ENCODE measurements around the gene TCEAL9. TPM values are rescaled to one million over a fixed set of nuclear protein-coding genes. Genes with fewer than 3 reads are reported as not detected.

Gene TCEAL9
- total RNA-seq, 1 experiment from 2014 or later, result 44.9 TPM

- intact Hi-C loops (cut with micrococcal nuclease; ENCODE audit: unreplicated experiment), result no loop called here
- DNase-seq, result no peak
- Mint-ChIP-seq H3K27me3 (ENCODE audit: insufficient read depth, unreplicated experiment) (no peaks in the 10 kb centered on the region), H3K27ac (ENCODE audit: unreplicated experiment) (no peak overlapping the region), H3K9me3 (ENCODE audit: unreplicated experiment) (no peaks in the 10 kb centered on the region), H3K4me1 (ENCODE audit: low read depth, unreplicated experiment) (no peaks in the 10 kb centered on the region), H3K36me3 (ENCODE audit: insufficient read depth, unreplicated experiment) (no peaks in the 10 kb centered on the region), H3K4me3 (ENCODE audit: unreplicated experiment) (no peak overlapping the region)
- Histone ChIP-seq H3K27me3 (replicated peaks; ENCODE audit: control insufficient read depth, insufficient read depth, low read length) (no peaks in the 10 kb centered on the region), H3K9me3 (no peaks in the 10 kb centered on the region), H3K4me3 (ENCODE audit: low read depth, low read length) (no peak overlapping the region), H3K4me1 (no peaks in the 10 kb centered on the region), H3K36me3 (ENCODE audit: control insufficient read depth, insufficient read depth, low read length) (no peaks in the 10 kb centered on the region)
- POLR2A ChIA-PET, result no interaction called here
- BruUV-seq (replicated peaks), result no TSS peak
- CTCF ChIA-PET, result no interaction called here
- no peak for TF ChIP-seq CTCF (IDR thresholded peaks at IDR 0.05; ENCODE audit: insufficient read depth in 1 of 2, low read depth in 1 of 2, low read length in 1 of 2, severe bottlenecking in 1 of 2, unreplicated experiment in 1 of 2)
Observed at GRCh38 chrX:103396186-103396585, 39.9 kb downstream of the TCEAL9 start.

GRCh38 chrX:103396660-103397059, 40.4 kb downstream of the TCEAL9 start:
- Histone ChIP-seq H3K9me3 (no peaks in the 10 kb centered on the region), H3K4me1 (no peaks in the 10 kb centered on the region), H3K4me3 (ENCODE audit: low read depth, low read length) (no peak overlapping the region), H3K27me3 (replicated peaks; ENCODE audit: control insufficient read depth, insufficient read depth, low read length) (no peaks in the 10 kb centered on the region), H3K36me3 (ENCODE audit: control insufficient read depth, insufficient read depth, low read length) (no peaks in the 10 kb centered on the region)
- no peaks in the 10 kb centered on the region for H3K27me3 Mint-ChIP-seq (ENCODE audit: insufficient read depth, unreplicated experiment)
- ChIA-PET POLR2A (no interaction called here), CTCF (no interaction called here)
- H3K27ac Mint-ChIP-seq (ENCODE audit: unreplicated experiment), result no peak overlapping the region
- intact Hi-C loops (cut with micrococcal nuclease; ENCODE audit: unreplicated experiment), result no loop called here
- TF ChIP-seq CTCF (IDR thresholded peaks at IDR 0.05; ENCODE audit: insufficient read depth in 1 of 2, low read depth in 1 of 2, low read length in 1 of 2, severe bottlenecking in 1 of 2, unreplicated experiment in 1 of 2), result no peak
- BruUV-seq (replicated peaks), result no TSS peak
- no peaks in the 10 kb centered on the region for H3K9me3 Mint-ChIP-seq (ENCODE audit: unreplicated experiment)
- no peaks in the 10 kb centered on the region for H3K36me3 Mint-ChIP-seq (ENCODE audit: insufficient read depth, unreplicated experiment)
- DNase-seq, result no peak
- no peaks in the 10 kb centered on the region for H3K4me1 Mint-ChIP-seq (ENCODE audit: low read depth, unreplicated experiment)
- no peak overlapping the region for H3K4me3 Mint-ChIP-seq (ENCODE audit: unreplicated experiment)

- no peaks in the 10 kb centered on the region for H3K27me3 ChIP-seq (replicated peaks; ENCODE audit: control insufficient read depth, insufficient read depth, low read length)
- DNase-seq, result no peak
- no peak overlapping the region for H3K4me3 ChIP-seq (ENCODE audit: low read depth, low read length)
- ChIA-PET CTCF (no interaction called here), POLR2A (no interaction called here)
- Mint-ChIP-seq H3K4me1 (ENCODE audit: low read depth, unreplicated experiment) (no peaks in the 10 kb centered on the region), H3K36me3 (ENCODE audit: insufficient read depth, unreplicated experiment) (no peaks in the 10 kb centered on the region), H3K27me3 (ENCODE audit: insufficient read depth, unreplicated experiment) (no peaks in the 10 kb centered on the region), H3K27ac (ENCODE audit: unreplicated experiment) (no peak overlapping the region), H3K4me3 (ENCODE audit: unreplicated experiment) (no peak overlapping the region), H3K9me3 (ENCODE audit: unreplicated experiment) (no peaks in the 10 kb centered on the region)
- no peaks in the 10 kb centered on the region for H3K9me3 ChIP-seq
- no peaks in the 10 kb centered on the region for H3K36me3 ChIP-seq (ENCODE audit: control insufficient read depth, insufficient read depth, low read length)
- H3K4me1 ChIP-seq, result no peaks in the 10 kb centered on the region
- no peak for TF ChIP-seq CTCF (IDR thresholded peaks at IDR 0.05; ENCODE audit: insufficient read depth in 1 of 2, low read depth in 1 of 2, low read length in 1 of 2, severe bottlenecking in 1 of 2, unreplicated experiment in 1 of 2)
- intact Hi-C loops (cut with micrococcal nuclease; ENCODE audit: unreplicated experiment), result no loop called here
- no TSS peak for BruUV-seq (replicated peaks)
Observed at GRCh38 chrX:103397707-103398106, 41.4 kb downstream of the TCEAL9 start.

Data from Caco-2 (cell line).